ENCODE data around the gene FLNC. TPM values are rescaled to one million over a fixed set of nuclear protein-coding genes. Genes with fewer than 3 reads are reported as not detected.

Gene FLNC
- total and polyA plus RNA-seq, 9 of the 15 experiments (the other 6 are each of a cell fraction or from before 2014, with no cell fraction given) = 0.90 to 155 (median 28.8) TPM

DNA sequence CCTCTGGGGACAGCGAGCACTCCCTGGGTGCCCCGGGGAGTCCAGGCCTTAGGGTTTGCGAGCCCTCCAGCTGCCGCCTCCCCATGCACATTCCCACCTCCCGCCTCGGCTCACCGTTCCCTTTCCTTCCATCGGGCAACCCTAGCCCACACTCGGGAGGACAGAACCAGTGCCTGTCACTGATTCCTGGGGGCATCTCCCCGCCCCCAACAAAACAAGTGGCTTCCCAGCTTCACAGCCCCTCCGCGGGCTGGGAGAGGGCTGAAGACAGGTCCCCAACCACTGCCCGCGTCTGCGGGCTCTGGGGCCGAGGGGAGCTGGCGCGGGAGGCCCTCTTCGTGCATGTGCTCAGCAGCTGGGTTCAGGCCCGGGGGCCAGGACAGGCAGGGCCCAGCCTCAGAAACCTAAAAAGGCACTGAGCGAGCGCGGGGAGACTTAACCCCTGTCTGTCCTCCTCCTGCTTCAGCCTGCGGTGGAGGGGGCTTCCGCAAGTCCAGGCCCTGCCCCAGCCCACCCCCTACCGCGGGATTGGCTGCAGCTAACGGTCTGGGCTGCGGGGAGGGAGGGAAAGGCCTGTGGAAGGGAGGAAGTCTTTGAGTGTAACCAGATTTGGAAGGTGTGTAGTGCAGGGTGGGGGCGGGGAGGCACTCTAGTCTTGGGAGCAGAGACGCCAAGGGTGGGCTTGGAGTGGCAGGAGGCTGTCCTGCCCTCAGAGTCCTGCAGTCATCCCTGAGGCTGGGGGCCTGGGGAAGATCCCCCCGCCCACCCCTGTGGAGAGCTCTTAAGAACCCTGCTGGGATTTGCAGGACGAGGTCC lies 1.2 kb downstream of the FLNC start (continued):
- TF ChIP-seq EP300 (IDR thresholded peaks at IDR 0.05; ENCODE audit: low read length) (peak; percentile 31; the same call in 1 of the 2 replicates), TRIM28 (IDR thresholded peaks at IDR 0.05) (peak; percentile 14), SAP30 (IDR thresholded peaks at IDR 0.05; ENCODE audit: borderline replicate concordance, insufficient read depth, low read depth, low read length, poor library complexity, severe bottlenecking) (peak; percentile 85), ZNF707 (CRISPR knock-in tag; conservative IDR thresholded peaks at IDR 0.05) (peak; percentile 67; the same call in 1 of the 2 replicates), ZNF57 (CRISPR knock-in tag; IDR thresholded peaks at IDR 0.05) (peak; percentile 54; the same call in 1 of the 2 replicates), RBM22 (IDR thresholded peaks at IDR 0.05; ENCODE audit: low read depth, low read length, poor library complexity, severe bottlenecking) (peak; percentile 84), ZNF121 (CRISPR knock-in tag; conservative IDR thresholded peaks at IDR 0.05) (no peak), HNRNPUL1 (IDR thresholded peaks at IDR 0.05; ENCODE audit: low read length) (no peak), ZNF431 (CRISPR knock-in tag; IDR thresholded peaks at IDR 0.05) (0 out of 2 replicates have a peak, but pooled peaks have one; percentile 17), RNF2 (IDR thresholded peaks at IDR 0.05) (peak; percentile 69), HDGF (IDR thresholded peaks at IDR 0.05) (peak; percentile 20; the same call in 1 of the 2 replicates), ZNF124 (CRISPR knock-in tag; IDR thresholded peaks at IDR 0.05) (no peak), RB1 (IDR thresholded peaks at IDR 0.05; ENCODE audit: low read depth) (peak; percentile 42), SRF (CRISPR knock-in tag; IDR thresholded peaks at IDR 0.05) (peak in 1 of 2 experiments; percentile 73; a peak in 2 of 4 replicates), HDAC1 (IDR thresholded peaks at IDR 0.05) (peak in 1 of 2 experiments; percentile 74; a peak in 2 of 4 replicates), CBFB (CRISPR knock-in tag; IDR thresholded peaks at IDR 0.05) (0 out of 2 replicates have a peak, but pooled peaks have one; percentile 65), TCF7 (IDR thresholded peaks at IDR 0.05; ENCODE audit: borderline replicate concordance) (peak; percentile 46; the same call in 1 of the 2 replicates), ZNF311 (CRISPR knock-in tag; IDR thresholded peaks at IDR 0.05) (no peak)
- TF ChIP-seq, protein P1, sequence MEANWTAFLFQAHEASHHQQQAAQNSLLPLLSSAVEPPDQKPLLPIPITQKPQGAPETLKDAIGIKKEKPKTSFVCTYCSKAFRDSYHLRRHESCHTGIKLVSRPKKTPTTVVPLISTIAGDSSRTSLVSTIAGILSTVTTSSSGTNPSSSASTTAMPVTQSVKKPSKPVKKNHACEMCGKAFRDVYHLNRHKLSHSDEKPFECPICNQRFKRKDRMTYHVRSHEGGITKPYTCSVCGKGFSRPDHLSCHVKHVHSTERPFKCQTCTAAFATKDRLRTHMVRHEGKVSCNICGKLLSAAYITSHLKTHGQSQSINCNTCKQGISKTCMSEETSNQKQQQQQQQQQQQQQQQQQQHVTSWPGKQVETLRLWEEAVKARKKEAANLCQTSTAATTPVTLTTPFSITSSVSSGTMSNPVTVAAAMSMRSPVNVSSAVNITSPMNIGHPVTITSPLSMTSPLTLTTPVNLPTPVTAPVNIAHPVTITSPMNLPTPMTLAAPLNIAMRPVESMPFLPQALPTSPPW (CRISPR knock-in tag; IDR thresholded peaks at IDR 0.05) = peak; percentile 43; the same call in 1 of the 2 replicates
- TF ChIP-seq, protein P2, sequence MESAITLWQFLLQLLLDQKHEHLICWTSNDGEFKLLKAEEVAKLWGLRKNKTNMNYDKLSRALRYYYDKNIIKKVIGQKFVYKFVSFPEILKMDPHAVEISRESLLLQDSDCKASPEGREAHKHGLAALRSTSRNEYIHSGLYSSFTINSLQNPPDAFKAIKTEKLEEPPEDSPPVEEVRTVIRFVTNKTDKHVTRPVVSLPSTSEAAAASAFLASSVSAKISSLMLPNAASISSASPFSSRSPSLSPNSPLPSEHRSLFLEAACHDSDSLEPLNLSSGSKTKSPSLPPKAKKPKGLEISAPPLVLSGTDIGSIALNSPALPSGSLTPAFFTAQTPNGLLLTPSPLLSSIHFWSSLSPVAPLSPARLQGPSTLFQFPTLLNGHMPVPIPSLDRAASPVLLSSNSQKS (CRISPR knock-in tag; IDR thresholded peaks at IDR 0.05) = no peak
- TF ChIP-seq, protein P3, sequence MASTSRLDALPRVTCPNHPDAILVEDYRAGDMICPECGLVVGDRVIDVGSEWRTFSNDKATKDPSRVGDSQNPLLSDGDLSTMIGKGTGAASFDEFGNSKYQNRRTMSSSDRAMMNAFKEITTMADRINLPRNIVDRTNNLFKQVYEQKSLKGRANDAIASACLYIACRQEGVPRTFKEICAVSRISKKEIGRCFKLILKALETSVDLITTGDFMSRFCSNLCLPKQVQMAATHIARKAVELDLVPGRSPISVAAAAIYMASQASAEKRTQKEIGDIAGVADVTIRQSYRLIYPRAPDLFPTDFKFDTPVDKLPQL (IDR thresholded peaks at IDR 0.05; ENCODE audit: extremely low read depth, insufficient read length) = no peak
